DOHH2 (cell line): ENCODE data around the gene FBXO24.

Experiments used
- H3F3A ChIP-seq: fragments of 200-600 bp; sonication (generic), shearing (Covaris generic); 2 replicates; pipeline ENCODE4 v1.6.0; 2016; ENCODE audit warnings: antibody characterized with exemption, mild to moderate bottlenecking; ENCODE audit not compliant: control insufficient read depth, insufficient read depth
- H3K27ac ChIP-seq: fragments of 200-600 bp; sonication (generic); 2 replicates; pipeline ENCODE4 v1.5.1; 2014; ENCODE audit warnings: low read depth, mild to moderate bottlenecking, low read length, moderate library complexity
- H3K27me3 ChIP-seq: fragments of 200-600 bp; sonication (generic); 2 replicates; pipeline ENCODE4 v1.6.1; 2014; ENCODE audit warnings: mild to moderate bottlenecking, low read length, mixed read lengths; ENCODE audit not compliant: control insufficient read depth
- H3K36me3 ChIP-seq: fragments of 200-600 bp; sonication (generic); 2 replicates; pipeline ENCODE4 v1.6.1; 2014; ENCODE audit warnings: mild to moderate bottlenecking, low read length, moderate library complexity, mixed read lengths; ENCODE audit not compliant: control insufficient read depth
- H3K4me1 ChIP-seq: fragments of 200-600 bp; sonication (generic); 2 replicates; pipeline ENCODE4 v1.6.1; 2014; ENCODE audit warnings: mild to moderate bottlenecking, low read length, mixed read lengths; ENCODE audit not compliant: control insufficient read depth
- H3K4me2 ChIP-seq: fragments of 200-600 bp; sonication (generic); 2 replicates; pipeline ENCODE4 v1.6.0; 2014; ENCODE audit warnings: mild to moderate bottlenecking, low read length, moderate library complexity
- H3K4me3 ChIP-seq: fragments of 200-600 bp; sonication (generic); 2 replicates; pipeline ENCODE4 v1.5.1; 2014; ENCODE audit warnings: mild to moderate bottlenecking, low read length, mixed read lengths
- H3K79me2 ChIP-seq: fragments of 200-600 bp; sonication (generic); 2 replicates; pipeline ENCODE4 v1.6.1; 2014; ENCODE audit warnings: mild to moderate bottlenecking, low read length, mixed read lengths; ENCODE audit not compliant: control insufficient read depth
- H3K9me2 ChIP-seq: fragments of 200-600 bp; sonication (generic); replicated peaks from 2 replicates; pipeline ENCODE4 v1.6.1; 2014; ENCODE audit warnings: mild to moderate bottlenecking, low read length, mixed read lengths; ENCODE audit not compliant: control insufficient read depth
- H3K9me3 ChIP-seq: fragments of 200-600 bp; sonication (generic); 2 replicates; pipeline ENCODE4 v1.6.1; 2014; ENCODE audit warnings: antibody characterized with exemption, low read length, mixed read lengths; ENCODE audit not compliant: control insufficient read depth, insufficient read depth
- H4K20me1 ChIP-seq: fragments of 200-600 bp; sonication (generic); 2 replicates; pipeline ENCODE4 v1.6.0; 2014; ENCODE audit warnings: low read depth, mild to moderate bottlenecking, antibody characterized with exemption, low read length, moderate library complexity; ENCODE audit not compliant: control insufficient read depth, insufficient read depth
- EZH2phosphoT487 ChIP-seq: fragments of 200-600 bp; sonication (generic); IDR thresholded peaks from 2 replicates; pipeline ENCODE4 v1.6.1; 2017; ENCODE audit warnings: borderline replicate concordance, mild to moderate bottlenecking, antibody characterized with exemption, low read length, moderate library complexity, mixed read lengths
- TF ChIP-seq, protein P1 (sequence below): fragments of 200-600 bp; sonication (generic); IDR thresholded peaks from one replicate; pipeline ENCODE4 v1.5.1; 2014; ENCODE audit warnings: antibody characterized with exemption, mild to moderate bottlenecking, low read depth, low read length; ENCODE audit not compliant: poor library complexity, severe bottlenecking

FBXO24 gene

GRCh38 chr7:100621554-100621953 lies 35.4 kb downstream of the FBXO24 start:
- H3K4me3 ChIP-seq, result no peak overlapping the region
- H3K79me2 ChIP-seq, result no peaks in the 10 kb centered on the region
- peaks cover 16% of the 10 kb centered on the region for H3K27me3 ChIP-seq
- no peaks in the 10 kb centered on the region for H4K20me1 ChIP-seq
- peaks cover 6% of the 10 kb centered on the region for H3K4me1 ChIP-seq
- H3K4me2 ChIP-seq, result no peak overlapping the region
- peaks cover 4% of the 10 kb centered on the region; the same call in 1 of the 2 replicates for H3F3A ChIP-seq
- H3K9me3 ChIP-seq, result no peaks in the 10 kb centered on the region
- H3K36me3 ChIP-seq, result no peaks in the 10 kb centered on the region
- TF ChIP-seq EZH2phosphoT487, result no peak
- no peak overlapping the region for H3K27ac ChIP-seq
- H3K9me2 ChIP-seq, result no peaks in the 10 kb centered on the region

- no peak overlapping the region for H3K27ac ChIP-seq
- no peak overlapping the region for H3K4me3 ChIP-seq
- TF ChIP-seq, protein P1, sequence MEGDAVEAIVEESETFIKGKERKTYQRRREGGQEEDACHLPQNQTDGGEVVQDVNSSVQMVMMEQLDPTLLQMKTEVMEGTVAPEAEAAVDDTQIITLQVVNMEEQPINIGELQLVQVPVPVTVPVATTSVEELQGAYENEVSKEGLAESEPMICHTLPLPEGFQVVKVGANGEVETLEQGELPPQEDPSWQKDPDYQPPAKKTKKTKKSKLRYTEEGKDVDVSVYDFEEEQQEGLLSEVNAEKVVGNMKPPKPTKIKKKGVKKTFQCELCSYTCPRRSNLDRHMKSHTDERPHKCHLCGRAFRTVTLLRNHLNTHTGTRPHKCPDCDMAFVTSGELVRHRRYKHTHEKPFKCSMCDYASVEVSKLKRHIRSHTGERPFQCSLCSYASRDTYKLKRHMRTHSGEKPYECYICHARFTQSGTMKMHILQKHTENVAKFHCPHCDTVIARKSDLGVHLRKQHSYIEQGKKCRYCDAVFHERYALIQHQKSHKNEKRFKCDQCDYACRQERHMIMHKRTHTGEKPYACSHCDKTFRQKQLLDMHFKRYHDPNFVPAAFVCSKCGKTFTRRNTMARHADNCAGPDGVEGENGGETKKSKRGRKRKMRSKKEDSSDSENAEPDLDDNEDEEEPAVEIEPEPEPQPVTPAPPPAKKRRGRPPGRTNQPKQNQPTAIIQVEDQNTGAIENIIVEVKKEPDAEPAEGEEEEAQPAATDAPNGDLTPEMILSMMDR, result no peak
- no peak for TF ChIP-seq EZH2phosphoT487
- no peak overlapping the region for H3K4me2 ChIP-seq
- H3K9me2 ChIP-seq, result no peaks in the 10 kb centered on the region
- H3K9me3 ChIP-seq, result no peaks in the 10 kb centered on the region
- H3K4me1 ChIP-seq, result peaks cover 15% of the 10 kb centered on the region
- no peaks in the 10 kb centered on the region for H3K36me3 ChIP-seq
- no peaks in the 10 kb centered on the region for H4K20me1 ChIP-seq
- H3F3A ChIP-seq, result peaks cover 4% of the 10 kb centered on the region; the same call in 1 of the 2 replicates
- H3K27me3 ChIP-seq, result peaks cover 8% of the 10 kb centered on the region
- H3K79me2 ChIP-seq, result no peaks in the 10 kb centered on the region
These were observed 38.1 kb downstream of the FBXO24 start for GRCh38 chr7:100623951-100624824.

- TF ChIP-seq, protein P1, result no peak
- TF ChIP-seq EZH2phosphoT487, result no peak
- Histone ChIP-seq H3K4me2 (peak overlapping the region; percentile 89), H3K79me2 (no peaks in the 10 kb centered on the region), H3F3A (peaks cover 8% of the 10 kb centered on the region; the same call in 1 of the 2 replicates), H3K27ac (no peak overlapping the region), H3K36me3 (no peaks in the 10 kb centered on the region), H3K27me3 (peaks cover 3% of the 10 kb centered on the region), H3K9me2 (no peaks in the 10 kb centered on the region), H3K9me3 (no peaks in the 10 kb centered on the region), H4K20me1 (no peaks in the 10 kb centered on the region), H3K4me3 (peak overlapping the region; percentile 74), H3K4me1 (peaks cover 15% of the 10 kb centered on the region)
These were observed 39.9 kb downstream of the FBXO24 start for GRCh38 chr7:100626055-100626454.

DNA sequence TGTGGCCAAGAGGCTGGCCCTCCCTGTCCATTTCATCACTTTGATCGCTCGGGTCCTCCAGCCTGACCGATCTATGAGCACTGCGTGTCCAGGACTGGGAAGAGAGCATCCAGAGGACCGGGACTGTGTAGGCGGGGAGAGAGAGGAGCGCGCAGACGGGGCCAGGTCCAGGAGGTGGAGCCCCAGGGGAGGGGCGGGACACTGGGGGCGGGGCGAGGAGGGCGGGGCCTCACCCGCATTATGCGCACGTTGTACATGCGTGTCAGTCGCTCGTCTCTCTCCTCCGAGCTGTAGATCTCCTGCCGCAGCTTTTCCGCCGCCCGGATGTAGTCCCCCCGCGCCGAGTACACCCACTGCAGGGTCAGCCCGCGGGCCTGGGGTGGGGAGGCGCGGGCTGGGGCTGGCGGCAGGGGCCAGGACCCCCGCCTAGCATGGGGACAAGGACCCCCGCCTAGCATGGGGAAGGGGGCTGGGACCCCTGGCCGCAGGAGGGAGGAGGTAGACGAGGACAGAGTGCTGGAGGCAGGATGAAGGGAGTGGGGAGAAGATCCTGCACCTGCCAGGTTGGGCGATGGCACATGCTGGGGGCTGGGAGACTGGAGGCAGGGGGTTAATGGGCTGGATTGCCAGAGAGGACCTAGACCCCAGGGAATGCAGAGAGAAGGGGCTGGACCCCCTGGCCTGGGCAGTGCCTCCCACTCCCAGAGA lies 40.6 kb downstream of the FBXO24 start:
- H3K9me3 ChIP-seq, result no peaks in the 10 kb centered on the region
- peaks cover 4% of the 10 kb centered on the region for H3K27me3 ChIP-seq
- peaks cover 8% of the 10 kb centered on the region; the same call in 1 of the 2 replicates for H3F3A ChIP-seq
- H4K20me1 ChIP-seq, result no peaks in the 10 kb centered on the region
- TF ChIP-seq, protein P1, result no peak
- no peak for TF ChIP-seq EZH2phosphoT487
- H3K4me1 ChIP-seq, result peaks cover 16% of the 10 kb centered on the region
- H3K4me2 ChIP-seq, result peak overlapping the region; percentile 89
- H3K4me3 ChIP-seq, result peak overlapping the region; percentile 74
- H3K79me2 ChIP-seq, result no peaks in the 10 kb centered on the region
- peak overlapping the region; percentile 23; the same call in 1 of the 2 replicates for H3K27ac ChIP-seq
- H3K9me2 ChIP-seq, result no peaks in the 10 kb centered on the region
- H3K36me3 ChIP-seq, result no peaks in the 10 kb centered on the region
